T-helper 1 cell treated with Interleukin-12 subunit alpha and Interleukin-12 subunit beta and Interleukin-4 antibody, amounts not matched to agents 30 μg/mL and 1 μg/mL, for 36 hours (primary cell): ENCODE results near the gene GTF2H4.

ENCODE experiments used
- H3K27ac Mint-ChIP-seq: one replicate; pipeline ENCODE4 v1.8.0; 2021; ENCODE audit warnings: mild to moderate bottlenecking, mixed read lengths
- H3K27me3 Mint-ChIP-seq: one replicate; pipeline ENCODE4 v1.8.0; 2021; ENCODE audit warnings: low read depth, mixed read lengths
- H3K36me3 Mint-ChIP-seq: one replicate; pipeline ENCODE4 v1.8.0; 2021; ENCODE audit warnings: low read depth, mixed read lengths
- H3K4me1 Mint-ChIP-seq: one replicate; pipeline ENCODE4 v1.8.0; 2021; ENCODE audit warnings: low read depth, mixed read lengths
- H3K4me3 Mint-ChIP-seq: one replicate; pipeline ENCODE4 v1.8.0; 2021; ENCODE audit warnings: mild to moderate bottlenecking, moderate library complexity, mixed read lengths
- H3K9me3 Mint-ChIP-seq: one replicate; pipeline ENCODE4 v1.8.0; 2021; ENCODE audit warnings: mixed read lengths

The GTF2H4 gene

GRCh38 chr6:30960907-30961673, 53.1 kb downstream of the GTF2H4 start:
- Mint-ChIP-seq H3K36me3 (no peaks in the 10 kb centered on the region), H3K27me3 (peaks cover 58% of the 10 kb centered on the region), H3K9me3 (no peaks in the 10 kb centered on the region), H3K4me3 (no peak overlapping the region), H3K4me1 (peaks cover 18% of the 10 kb centered on the region), H3K27ac (no peak overlapping the region)

- H3K4me1 Mint-ChIP-seq, result peaks cover 17% of the 10 kb centered on the region
- no peaks in the 10 kb centered on the region for H3K9me3 Mint-ChIP-seq
- H3K27ac Mint-ChIP-seq, result no peak overlapping the region
- no peaks in the 10 kb centered on the region for H3K36me3 Mint-ChIP-seq
- H3K4me3 Mint-ChIP-seq, result no peak overlapping the region
- H3K27me3 Mint-ChIP-seq, result peaks cover 47% of the 10 kb centered on the region
These were observed 54.7 kb downstream of the GTF2H4 start for GRCh38 chr6:30962716-30963115.

- peaks cover 17% of the 10 kb centered on the region for H3K4me1 Mint-ChIP-seq
- H3K9me3 Mint-ChIP-seq, result no peaks in the 10 kb centered on the region
- no peak overlapping the region for H3K4me3 Mint-ChIP-seq
- no peak overlapping the region for H3K27ac Mint-ChIP-seq
- H3K27me3 Mint-ChIP-seq, result peaks cover 39% of the 10 kb centered on the region
- H3K36me3 Mint-ChIP-seq, result no peaks in the 10 kb centered on the region
These were observed 55.6 kb downstream of the GTF2H4 start for GRCh38 chr6:30963641-30964040.
